GM12873 (cell line): ENCODE data around the gene SEMA6A.
A peak's percentile ranks its signal among the peaks of the same experiment; 100 is the strongest.

Experiments
- CTCF ChIP-seq: IDR thresholded peaks from 2 replicates; pipeline ENCODE4 v1.5.1; 2012; ENCODE audit warnings: low read depth, mild to moderate bottlenecking, moderate library complexity, low read length, control low read depth; ENCODE audit not compliant: insufficient read depth; ENCODE audit errors: missing control alignments

The SEMA6A gene

GRCh38 chr5:116583862-116584222, 9.2 kb upstream of the SEMA6A start:
- no peak for TF ChIP-seq CTCF

- no peak for TF ChIP-seq CTCF
Observed at GRCh38 chr5:116583085-116583861, 8.7 kb upstream of the SEMA6A start.

- TF ChIP-seq CTCF: no peak
Observed at GRCh38 chr5:116581910-116582309, 7.3 kb upstream of the SEMA6A start.

GRCh38 chr5:116579144-116579543, 4.5 kb upstream of the SEMA6A start:
- TF ChIP-seq CTCF: no peak

- no peak for TF ChIP-seq CTCF
Observed at GRCh38 chr5:116578676-116579075, 4.1 kb upstream of the SEMA6A start.

GRCh38 chr5:116577064-116577788, 2.6 kb upstream of the SEMA6A start:
- TF ChIP-seq CTCF: no peak

- TF ChIP-seq CTCF: peak; percentile 84
Observed at GRCh38 chr5:116576053-116576713, 1.6 kb upstream of the SEMA6A start.
